ENCODE data around the gene VGLL1. TPM values are rescaled to one million over a fixed set of nuclear protein-coding genes. Genes with fewer than 3 reads are reported as not detected.

The VGLL1 gene
- total and polyA plus RNA-seq, 2 experiments from 2014 or later = not detected

- no peak for TF ChIP-seq REST (IDR thresholded peaks at IDR 0.05; ENCODE audit: unreplicated experiment)
- no peak for TF ChIP-seq ETS1 (IDR thresholded peaks at IDR 0.05)
- no peak for TF ChIP-seq EZH2 (IDR thresholded peaks at IDR 0.05; ENCODE audit: low read depth, unreplicated experiment)
- no peak for TF ChIP-seq JUNB (IDR thresholded peaks at IDR 0.05; ENCODE audit: unreplicated experiment)
- no peak for TF ChIP-seq CREB1 (CRISPR knock-in tag; IDR thresholded peaks at IDR 0.05; ENCODE audit: low read depth)
- TF ChIP-seq STAT1 (IDR thresholded peaks at IDR 0.05; ENCODE audit: unreplicated experiment) = no peak
Measured at GRCh38 chrX:136572030-136572429, 40.0 kb downstream of the VGLL1 start (continued).

- no peaks in the 10 kb centered on the region for H3K4me1 Mint-ChIP-seq
- H3K36me3 Mint-ChIP-seq (ENCODE audit: low read depth) = no peaks in the 10 kb centered on the region
- ATAC-seq (no peak), DNase-seq (ENCODE audit: low spot score) (no peak)
- Histone ChIP-seq H3K27me3 (ENCODE audit: insufficient read depth) (no peaks in the 10 kb centered on the region), H3K9me2 (ENCODE audit: insufficient read depth) (no peaks in the 10 kb centered on the region), H3K4me1 (ENCODE audit: insufficient read depth) (no peaks in the 10 kb centered on the region; the same call in 1 of the 2 replicates), H3K36me3 (ENCODE audit: insufficient read depth) (no peaks in the 10 kb centered on the region), H3K4me2 (no peak overlapping the region), H2AFZ (no peak overlapping the region), H3F3A (replicated peaks; ENCODE audit: low read depth) (no peaks in the 10 kb centered on the region), H3K4me3 (no peak overlapping the region), H4K20me1 (replicated peaks; ENCODE audit: insufficient read depth) (no peaks in the 10 kb centered on the region), H3K79me2 (replicated peaks; ENCODE audit: insufficient read depth) (no peaks in the 10 kb centered on the region), H3K27ac (ENCODE audit: low read depth) (no peak overlapping the region)
- TF ChIP-seq ZNF331 (CRISPR knock-in tag; IDR thresholded peaks at IDR 0.05; ENCODE audit: low read depth) = no peak
- no peak for TF ChIP-seq REST (IDR thresholded peaks at IDR 0.05; ENCODE audit: unreplicated experiment)
- TF ChIP-seq ZNF462 (CRISPR knock-in tag; IDR thresholded peaks at IDR 0.05) = no peak
- TF ChIP-seq ETS1 (IDR thresholded peaks at IDR 0.05) = no peak
- TF ChIP-seq NANOG (IDR thresholded peaks at IDR 0.05; ENCODE audit: borderline replicate concordance) = no peak
- no peak overlapping the region for H3K4me3 Mint-ChIP-seq
- no peak overlapping the region for H3K27ac Mint-ChIP-seq
- peaks cover 1% of the 10 kb centered on the region for H3K27me3 Mint-ChIP-seq (ENCODE audit: insufficient read depth, low read depth, poor library complexity)
- no peaks in the 10 kb centered on the region for H3K9me3 Mint-ChIP-seq
Measured at GRCh38 chrX:136574548-136574947, 42.5 kb downstream of the VGLL1 start.
